ENCODE results near the gene CCND1.

The CCND1 gene

GRCh38 chr11:69702769-69703452 lies 62.0 kb downstream of the CCND1 start:
- peaks cover 77% of the 10 kb centered on the region for H3K27me3 Mint-ChIP-seq
- H3K4me3 Mint-ChIP-seq, result no peak overlapping the region
- peaks cover 1% of the 10 kb centered on the region for H3K36me3 Mint-ChIP-seq (ENCODE audit: insufficient read depth)
- no peak for DNase-seq (ENCODE audit: low spot score in 2 of 2)
- H3K9me3 Mint-ChIP-seq, result no peaks in the 10 kb centered on the region
- H3K27ac Mint-ChIP-seq (ENCODE audit: low read depth), result no peak overlapping the region
- no peak for ATAC-seq (replicated peaks; ENCODE audit: extremely low read depth, poor library complexity, severe bottlenecking)
- H3K4me1 Mint-ChIP-seq, result no peaks in the 10 kb centered on the region

- DNase-seq (ENCODE audit: low spot score in 2 of 2) (no peak), ATAC-seq (replicated peaks; ENCODE audit: extremely low read depth, poor library complexity, severe bottlenecking) (no peak)
- Mint-ChIP-seq H3K36me3 (ENCODE audit: insufficient read depth) (peaks cover 1% of the 10 kb centered on the region), H3K9me3 (no peaks in the 10 kb centered on the region), H3K4me3 (no peak overlapping the region), H3K27ac (ENCODE audit: low read depth) (no peak overlapping the region), H3K4me1 (no peaks in the 10 kb centered on the region), H3K27me3 (peaks cover 73% of the 10 kb centered on the region)
These were observed 62.5 kb downstream of the CCND1 start for GRCh38 chr11:69703453-69703767.
